ENCODE data around the gene SHROOM3. TPM values are rescaled to one million over a fixed set of nuclear protein-coding genes. Genes with fewer than 3 reads are reported as not detected.

SHROOM3 gene
- total and polyA plus RNA-seq, 2 experiments from 2014 or later, result 11.3 to 73.5 TPM

- Histone ChIP-seq H3K9me2 (ENCODE audit: insufficient read depth) (no peaks in the 10 kb centered on the region), H3K4me3 (no peak overlapping the region)
Observed at GRCh38 chr4:76740192-76740591, 305.2 kb downstream of the SHROOM3 start.

More at GRCh38 chr4:76740192-76740591, 305.2 kb downstream of the SHROOM3 start:
- Histone ChIP-seq H3K36me3 (ENCODE audit: insufficient read depth) (peaks cover 6% of the 10 kb centered on the region; the same call in 1 of the 2 replicates), H3K27ac (ENCODE audit: low read depth) (no peak overlapping the region), H3K27me3 (ENCODE audit: insufficient read depth) (no peaks in the 10 kb centered on the region), H3K4me2 (no peak overlapping the region), H3F3A (replicated peaks; ENCODE audit: low read depth) (no peaks in the 10 kb centered on the region), H3K4me1 (ENCODE audit: insufficient read depth) (no peaks in the 10 kb centered on the region), H2AFZ (no peak overlapping the region), H4K20me1 (replicated peaks; ENCODE audit: insufficient read depth) (peaks cover 4% of the 10 kb centered on the region; the same call in 1 of the 2 replicates), H3K79me2 (replicated peaks; ENCODE audit: insufficient read depth) (peaks cover 19% of the 10 kb centered on the region; the same call in 1 of the 2 replicates)
- Mint-ChIP-seq H3K4me1 (peaks cover 9% of the 10 kb centered on the region; the same call in 1 of the 3 replicates), H3K9me3 (no peaks in the 10 kb centered on the region), H3K27me3 (ENCODE audit: insufficient read depth, low read depth, poor library complexity) (no peaks in the 10 kb centered on the region), H3K36me3 (ENCODE audit: low read depth) (peaks cover 23% of the 10 kb centered on the region), H3K4me3 (no peak overlapping the region), H3K27ac (no peak overlapping the region)
- ATAC-seq, result no peak; the same call in 2 of the 3 replicates
- TF ChIP-seq JUNB (IDR thresholded peaks at IDR 0.05; ENCODE audit: unreplicated experiment) (no peak), EZH2phosphoT487 (IDR thresholded peaks at IDR 0.05; ENCODE audit: unreplicated experiment) (no peak), EZH2 (IDR thresholded peaks at IDR 0.05; ENCODE audit: low read depth, unreplicated experiment) (no peak), POLR2AphosphoS5 (IDR thresholded peaks at IDR 0.05; ENCODE audit: low read depth) (no peak), ZNF331 (CRISPR knock-in tag; IDR thresholded peaks at IDR 0.05; ENCODE audit: low read depth) (no peak), ZNF114 (CRISPR knock-in tag; IDR thresholded peaks at IDR 0.05) (no peak), CREB1 (CRISPR knock-in tag; IDR thresholded peaks at IDR 0.05; ENCODE audit: low read depth) (no peak), STAT1 (IDR thresholded peaks at IDR 0.05; ENCODE audit: unreplicated experiment) (no peak), CTCF (conservative IDR thresholded peaks at IDR 0.05; ENCODE audit: low read depth in 2 of 2) (no peak), ZNF462 (CRISPR knock-in tag; IDR thresholded peaks at IDR 0.05) (no peak), REST (IDR thresholded peaks at IDR 0.05; ENCODE audit: unreplicated experiment) (no peak), NANOG (IDR thresholded peaks at IDR 0.05; ENCODE audit: borderline replicate concordance) (no peak), ETS1 (IDR thresholded peaks at IDR 0.05) (no peak)
- DNase-seq (ENCODE audit: low spot score), result no peak

Data from GM23338 (cell line).